Kidney (tissue), 14 donors: ENCODE measurements around the gene TRIM4. TPM values are rescaled to one million over a fixed set of nuclear protein-coding genes. Genes with fewer than 3 reads are reported as not detected.

ENCODE experiments used
- DNase-seq, 5 donors: peaks; one replicate each; pipeline ENCODE4 v3.0.0-alpha.2; 2013 to 2020
- FAIRE-seq: peaks from 2 replicates; lab custom pipeline; 2012; peaks lifted over from hg19 to GRCh38; lab: Jason Lieb, UNC
- H3K27ac ChIP-seq, 2 donors: one replicate each; pipeline ENCODE4 v1.7.0; 2013; ENCODE audit warnings: low read depth in 2 of 2, low read length in 2 of 2, inconsistent platforms in 1 of 2
- H3K27me3 ChIP-seq: one replicate; pipeline ENCODE4 v1.7.1; 2013; ENCODE audit warnings: low read length, inconsistent platforms; ENCODE audit not compliant: control insufficient read depth, insufficient read depth
- H3K36me3 ChIP-seq, 3 donors: one replicate each; pipeline versions ENCODE4 v1.7.0 to v1.7.1; 2013; ENCODE audit warnings: low read length in 3 of 3, control low read depth in 1 of 3, inconsistent platforms in 1 of 3; ENCODE audit not compliant: insufficient read depth in 3 of 3, control insufficient read depth in 2 of 3
- H3K4me1 ChIP-seq, 3 donors: one replicate each; pipeline versions ENCODE4 v1.7.0 to v1.7.1; 2013; ENCODE audit warnings: low read length in 3 of 3, inconsistent platforms in 1 of 3, low read depth in 1 of 3; ENCODE audit not compliant: control insufficient read depth in 2 of 3, insufficient read depth in 2 of 3
- H3K4me3 ChIP-seq, 3 donors: one replicate each; pipeline versions ENCODE4 v1.7.0 to v1.8.1; 2013; ENCODE audit warnings: low read length in 3 of 3, control low read depth in 1 of 3, inconsistent platforms in 1 of 3
- H3K9ac ChIP-seq, 3 donors: one replicate each; pipeline versions ENCODE4 v1.7.0 to v1.7.1; 2013; ENCODE audit warnings: low read length in 3 of 3, control low read depth in 1 of 3, inconsistent platforms in 1 of 3
- H3K9me3 ChIP-seq, 3 donors: one replicate each; pipeline versions ENCODE4 v1.7.0 to v1.7.1; 2013; ENCODE audit warnings: low read length in 3 of 3, control low read depth in 1 of 3, inconsistent platforms in 1 of 3; ENCODE audit not compliant: control insufficient read depth in 2 of 3, insufficient read depth in 1 of 3
- intact Hi-C: fragments of 100-400 bp; cut with DNase I; formaldehyde crosslinking; loops from one replicate; pipeline ENCODE4 v1.11.1; 2022
- polyA plus RNA-seq: library from polyadenylated mRNA; stranded (reverse); fragments of 350-450 nt; fragmentation: Illumina TruSeq; extraction: RNeasy Lipid Tissue Mini Kit (QIAGEN cat#74804); gene quantifications from one replicate; pipeline ENCODE4 v1.2.3, GENCODE V29; 2014; ENCODE audit warnings: low read depth, low replicate concordance; ENCODE audit not compliant: insufficient read depth
- total RNA-seq: library from RNA; stranded (reverse); fragmentation: NEBNext Ultra II Directional; extraction: Animal tissue kit (Norgen Biotek cat#: 25700); gene quantifications from one replicate; pipeline ENCODE4 v1.2.1, GENCODE V29; 2021
- TF ChIP-seq, protein P1 (sequence below): IDR thresholded peaks from 3 replicates; pipeline ENCODE4 v1.5.1; 2012; ENCODE audit warnings: mild to moderate bottlenecking, moderate library complexity, borderline replicate concordance; ENCODE audit not compliant: insufficient read depth; ENCODE audit errors: extremely low read depth
- donor health status: control.
- donor health status: control.
- donor health status: control.
- donor health status: control.
- donor health status: control.
- donor health status: DM: yes; HTN: yes; CAD: no.
- donor health status: Normal renal cell carcinoma (clear cell type).

Gene TRIM4
- total and polyA plus RNA-seq, 2 donors from 2014 or later = 15.4 to 30.9 TPM

GRCh38 chr7:99910976-99911375 is 8.4 kb downstream of the TRIM4 start:
- FAIRE-seq = no peak
- no peak overlapping the region for H3K4me3 ChIP-seq
- no peak overlapping the region for H3K9ac ChIP-seq
- no peaks in the 10 kb centered on the region for H3K27me3 ChIP-seq
- TF ChIP-seq, protein P1, sequence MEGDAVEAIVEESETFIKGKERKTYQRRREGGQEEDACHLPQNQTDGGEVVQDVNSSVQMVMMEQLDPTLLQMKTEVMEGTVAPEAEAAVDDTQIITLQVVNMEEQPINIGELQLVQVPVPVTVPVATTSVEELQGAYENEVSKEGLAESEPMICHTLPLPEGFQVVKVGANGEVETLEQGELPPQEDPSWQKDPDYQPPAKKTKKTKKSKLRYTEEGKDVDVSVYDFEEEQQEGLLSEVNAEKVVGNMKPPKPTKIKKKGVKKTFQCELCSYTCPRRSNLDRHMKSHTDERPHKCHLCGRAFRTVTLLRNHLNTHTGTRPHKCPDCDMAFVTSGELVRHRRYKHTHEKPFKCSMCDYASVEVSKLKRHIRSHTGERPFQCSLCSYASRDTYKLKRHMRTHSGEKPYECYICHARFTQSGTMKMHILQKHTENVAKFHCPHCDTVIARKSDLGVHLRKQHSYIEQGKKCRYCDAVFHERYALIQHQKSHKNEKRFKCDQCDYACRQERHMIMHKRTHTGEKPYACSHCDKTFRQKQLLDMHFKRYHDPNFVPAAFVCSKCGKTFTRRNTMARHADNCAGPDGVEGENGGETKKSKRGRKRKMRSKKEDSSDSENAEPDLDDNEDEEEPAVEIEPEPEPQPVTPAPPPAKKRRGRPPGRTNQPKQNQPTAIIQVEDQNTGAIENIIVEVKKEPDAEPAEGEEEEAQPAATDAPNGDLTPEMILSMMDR = no peak
- no peaks in the 10 kb centered on the region for H3K4me1 ChIP-seq
- intact Hi-C loops = no loop called here
- no peaks in the 10 kb centered on the region for H3K9me3 ChIP-seq
- peaks cover 7 to 21% (median 15%) of the 10 kb centered on the region in 3 donors for H3K36me3 ChIP-seq
- H3K27ac ChIP-seq = no peak overlapping the region
- DNase-seq = no peak

DNA sequence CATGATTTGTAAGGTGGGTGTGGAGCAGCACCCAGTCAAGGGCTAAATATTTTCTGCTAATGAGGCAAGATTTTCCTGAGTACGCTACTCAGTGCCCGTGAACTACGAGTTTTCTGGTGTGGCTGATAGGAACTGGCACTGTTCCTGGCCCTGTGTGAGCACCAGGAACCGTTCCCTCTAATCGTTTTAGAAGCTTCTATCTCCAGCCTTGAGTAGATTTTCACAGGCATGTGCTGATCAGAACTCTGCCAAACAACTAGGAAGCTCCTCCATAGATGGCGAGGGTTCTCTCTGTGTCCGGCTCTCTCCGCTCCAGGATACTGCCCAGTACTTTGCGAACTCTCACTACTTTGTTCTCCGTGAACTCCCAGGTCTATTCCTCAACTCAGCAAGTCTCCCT is 17.7 kb downstream of the TRIM4 start:
- TF ChIP-seq, protein P1 = no peak
- no peaks in the 10 kb centered on the region for H3K9me3 ChIP-seq
- no peak overlapping the region for H3K4me3 ChIP-seq
- no peak overlapping the region for H3K27ac ChIP-seq
- intact Hi-C loops = no loop called here
- FAIRE-seq (no peak), DNase-seq (no peak)
- H3K9ac ChIP-seq = no peak overlapping the region
- no peaks in the 10 kb centered on the region for H3K4me1 ChIP-seq
- H3K36me3 ChIP-seq = peaks cover 12 to 43% (median 23%) of the 10 kb centered on the region in 3 donors
- H3K27me3 ChIP-seq = no peaks in the 10 kb centered on the region

GRCh38 chr7:99899830-99900519 is 19.4 kb downstream of the TRIM4 start:
- TF ChIP-seq, protein P1 = no peak
- intact Hi-C loops = no loop called here
- Histone ChIP-seq H3K27me3 (no peaks in the 10 kb centered on the region), H3K4me1 (no peaks in the 10 kb centered on the region), H3K9ac (no peak overlapping the region), H3K4me3 (no peak overlapping the region), H3K27ac (no peak overlapping the region), H3K9me3 (no peaks in the 10 kb centered on the region), H3K36me3 (peaks cover 12 to 37% (median 23%) of the 10 kb centered on the region in 3 donors)
- DNase-seq = no peak
- FAIRE-seq = no peak

GRCh38 chr7:99898836-99899235 is 20.5 kb downstream of the TRIM4 start:
- TF ChIP-seq, protein P1 = no peak
- Histone ChIP-seq H3K36me3 (peaks cover 12 to 30% (median 23%) of the 10 kb centered on the region in 3 donors), H3K4me1 (no peaks in the 10 kb centered on the region), H3K9me3 (no peaks in the 10 kb centered on the region), H3K4me3 (no peak overlapping the region), H3K27me3 (no peaks in the 10 kb centered on the region), H3K27ac (no peak overlapping the region), H3K9ac (no peak overlapping the region)
- FAIRE-seq (no peak), DNase-seq (peak in 3 of 5 donors; percentile 10 to 28 (median 10))
- intact Hi-C loops = no loop called here
